ENCODE results near the gene ZC3H18.

ZC3H18 gene

DNA sequence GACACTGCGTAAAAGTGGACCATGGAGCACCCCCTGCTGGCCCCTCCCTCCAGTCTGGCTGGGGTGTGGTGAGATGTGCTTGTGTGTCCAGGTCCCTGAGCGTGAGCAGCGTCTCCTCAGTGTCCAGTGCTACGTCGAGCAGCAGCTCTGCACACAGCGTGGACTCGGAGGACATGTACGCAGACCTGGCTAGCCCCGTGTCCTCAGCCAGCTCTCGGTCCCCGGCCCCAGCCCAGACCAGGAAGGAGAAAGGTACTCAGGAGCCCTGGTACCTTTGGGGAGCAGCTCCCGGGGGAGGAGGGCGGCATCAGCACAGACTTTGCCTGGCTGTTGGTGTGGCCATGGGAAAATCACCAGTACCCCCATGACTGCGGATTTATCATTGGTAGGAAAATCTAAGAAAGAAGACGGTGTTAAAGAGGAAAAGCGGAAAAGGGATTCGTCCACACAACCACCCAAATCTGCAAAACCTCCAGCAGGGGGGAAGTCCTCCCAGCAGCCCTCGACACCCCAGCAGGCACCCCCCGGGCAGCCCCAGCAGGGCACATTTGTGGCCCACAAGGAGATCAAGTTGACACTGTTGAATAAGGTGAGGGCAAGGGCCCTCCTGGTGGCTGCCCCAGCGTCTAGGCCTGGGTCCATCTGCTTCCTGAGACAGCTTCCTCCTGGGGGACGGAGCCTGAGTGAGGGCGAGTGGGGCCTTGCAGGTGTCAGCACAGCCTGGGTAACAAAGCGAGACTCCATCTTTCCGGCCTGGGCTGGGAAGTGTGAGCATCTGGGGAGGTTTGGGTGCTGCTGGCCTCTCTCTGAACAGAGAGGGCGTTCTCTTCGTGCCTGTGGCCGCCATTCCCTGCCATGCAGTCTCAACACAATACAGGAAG lies 57.6 kb downstream of the ZC3H18 start:
- DNase-seq: no peak

DNA sequence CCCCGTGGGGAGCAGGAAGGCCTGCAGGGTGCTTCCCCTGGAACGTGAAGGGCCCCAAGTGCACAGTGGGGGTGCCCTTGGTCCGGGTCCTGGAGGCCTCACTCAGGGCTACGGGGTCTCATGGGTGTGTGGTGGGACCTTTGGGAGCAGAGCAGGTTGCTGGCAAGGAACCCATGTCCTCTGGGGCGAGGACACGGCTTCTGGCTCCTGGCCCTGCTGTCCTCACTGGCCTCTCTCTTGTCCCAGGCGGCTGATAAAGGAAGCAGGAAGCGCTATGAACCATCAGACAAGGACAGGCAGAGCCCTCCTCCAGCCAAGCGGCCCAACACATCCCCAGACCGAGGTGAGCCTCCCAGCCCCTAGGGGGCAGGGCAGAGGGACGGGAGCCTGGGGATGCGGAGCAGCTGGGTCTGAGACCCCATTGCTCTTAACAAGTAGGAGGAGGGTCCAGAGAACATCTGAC lies 58.3 kb downstream of the ZC3H18 start:
- DNase-seq: no peak

DNA sequence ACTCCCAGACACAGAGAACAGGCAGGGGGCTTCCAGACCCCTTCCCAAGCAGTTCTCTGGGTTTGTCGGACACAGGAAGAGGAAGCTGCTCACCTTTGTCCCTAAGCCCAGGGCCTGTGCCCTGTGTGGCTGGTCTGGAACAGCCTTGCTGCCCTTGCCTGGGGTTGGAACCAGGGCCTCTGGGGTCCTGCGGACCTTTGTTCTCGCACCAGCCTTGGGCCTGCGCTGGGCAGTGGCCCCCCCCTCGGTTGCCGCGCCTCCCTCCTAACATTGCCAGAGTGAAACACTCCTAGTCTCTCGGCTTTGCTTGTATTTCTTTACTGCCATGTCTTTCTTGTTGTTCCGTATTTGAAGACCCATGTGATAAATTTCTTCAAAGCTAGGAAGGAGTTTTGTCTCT lies 59.6 kb downstream of the ZC3H18 start:
- no peak for DNase-seq

- no peak for DNase-seq
Measured at GRCh38 chr16:88630433-88630832, 60.2 kb downstream of the ZC3H18 start.

GRCh38 chr16:88630941-88631340 lies 60.7 kb downstream of the ZC3H18 start:
- no peak for DNase-seq

- no peak for DNase-seq
Measured at GRCh38 chr16:88631384-88631783, 61.2 kb downstream of the ZC3H18 start.

GRCh38 chr16:88631920-88632586 lies 61.9 kb downstream of the ZC3H18 start:
- no peak for DNase-seq

- no peak for DNase-seq
Measured at GRCh38 chr16:88632587-88632930, 62.4 kb downstream of the ZC3H18 start.

GRCh38 chr16:88633684-88634140 lies 63.5 kb downstream of the ZC3H18 start:
- no peak for DNase-seq

DNA sequence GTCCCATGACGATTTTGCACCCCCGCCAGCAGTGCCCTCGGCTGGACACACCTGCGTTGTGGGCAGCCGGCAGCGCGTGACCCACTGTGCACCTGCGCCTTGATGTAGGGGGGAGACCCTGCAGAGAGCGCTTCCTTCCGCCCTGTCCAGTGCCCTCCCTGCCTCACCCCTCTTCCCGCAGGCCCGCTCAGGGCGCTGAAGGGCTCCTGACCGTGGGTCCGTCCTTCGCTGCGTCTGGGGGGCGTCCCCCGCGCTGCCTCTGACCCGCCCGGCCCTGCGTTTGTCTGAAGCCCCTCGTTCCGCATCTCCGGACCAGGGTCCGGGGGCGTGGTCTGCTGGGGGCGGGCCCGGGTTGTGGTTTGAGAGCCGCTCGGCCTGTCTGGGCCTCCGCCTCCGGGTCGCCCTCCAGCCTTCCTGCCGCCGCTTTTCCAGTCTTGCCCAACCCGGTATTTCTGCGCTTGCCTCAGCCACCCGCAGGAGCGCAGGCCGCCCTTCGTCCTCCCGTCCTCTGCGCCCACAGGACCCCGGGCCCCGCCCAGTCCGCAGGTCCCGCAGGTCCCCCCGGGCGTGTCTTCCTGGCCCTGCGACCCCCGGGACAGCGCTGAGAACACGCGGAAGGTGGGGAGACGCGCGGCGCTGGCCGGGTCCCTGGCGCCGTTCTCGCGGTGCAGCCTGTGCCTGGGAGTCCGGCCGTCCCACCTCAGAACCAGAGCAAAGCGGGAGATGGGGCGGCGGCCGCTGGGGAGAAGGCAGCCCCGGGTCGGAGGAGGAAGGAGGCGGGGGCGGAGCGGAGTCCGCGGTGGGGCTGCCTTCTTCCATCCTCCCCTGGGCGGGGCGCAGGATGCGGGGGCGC lies 64.2 kb downstream of the ZC3H18 start:
- DNase-seq: no peak

DNA sequence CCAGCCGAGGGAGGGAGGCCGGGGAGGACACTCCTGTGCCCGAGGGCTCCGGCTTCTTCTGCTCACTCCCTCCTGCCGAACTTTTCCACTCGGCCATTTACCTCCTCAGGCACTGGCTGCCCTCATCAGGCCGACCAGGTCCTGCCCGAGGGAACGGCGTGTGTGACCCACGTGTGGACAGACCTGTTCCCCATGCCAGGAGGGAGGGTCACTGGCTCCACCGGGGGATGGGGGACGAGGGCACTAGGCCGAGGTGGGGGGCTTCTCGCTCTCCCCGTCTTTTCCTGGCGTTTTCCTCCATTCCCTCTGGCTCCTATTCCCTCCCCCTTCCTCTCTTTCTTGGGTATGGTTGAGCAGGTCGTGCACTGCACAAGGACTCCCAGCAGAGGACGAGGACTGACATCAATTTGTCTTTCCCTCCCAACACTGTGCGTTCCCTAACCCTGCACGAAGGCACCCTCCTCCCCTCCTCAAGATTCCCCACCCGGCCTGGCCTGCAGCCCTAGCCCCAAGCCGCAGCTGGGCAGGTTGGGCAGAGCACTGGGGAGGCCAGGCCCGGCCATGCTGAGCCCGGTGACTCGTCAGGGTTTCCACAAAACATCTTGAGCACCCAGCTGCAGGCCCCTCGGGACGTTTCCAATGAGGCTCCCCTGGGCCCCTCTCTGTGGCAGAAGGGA lies 64.9 kb downstream of the ZC3H18 start:
- DNase-seq: no peak

GRCh38 chr16:88635671-88636319 lies 65.6 kb downstream of the ZC3H18 start:
- no peak for DNase-seq

- DNase-seq: no peak
Measured at GRCh38 chr16:88636488-88637265, 66.5 kb downstream of the ZC3H18 start.

DNA sequence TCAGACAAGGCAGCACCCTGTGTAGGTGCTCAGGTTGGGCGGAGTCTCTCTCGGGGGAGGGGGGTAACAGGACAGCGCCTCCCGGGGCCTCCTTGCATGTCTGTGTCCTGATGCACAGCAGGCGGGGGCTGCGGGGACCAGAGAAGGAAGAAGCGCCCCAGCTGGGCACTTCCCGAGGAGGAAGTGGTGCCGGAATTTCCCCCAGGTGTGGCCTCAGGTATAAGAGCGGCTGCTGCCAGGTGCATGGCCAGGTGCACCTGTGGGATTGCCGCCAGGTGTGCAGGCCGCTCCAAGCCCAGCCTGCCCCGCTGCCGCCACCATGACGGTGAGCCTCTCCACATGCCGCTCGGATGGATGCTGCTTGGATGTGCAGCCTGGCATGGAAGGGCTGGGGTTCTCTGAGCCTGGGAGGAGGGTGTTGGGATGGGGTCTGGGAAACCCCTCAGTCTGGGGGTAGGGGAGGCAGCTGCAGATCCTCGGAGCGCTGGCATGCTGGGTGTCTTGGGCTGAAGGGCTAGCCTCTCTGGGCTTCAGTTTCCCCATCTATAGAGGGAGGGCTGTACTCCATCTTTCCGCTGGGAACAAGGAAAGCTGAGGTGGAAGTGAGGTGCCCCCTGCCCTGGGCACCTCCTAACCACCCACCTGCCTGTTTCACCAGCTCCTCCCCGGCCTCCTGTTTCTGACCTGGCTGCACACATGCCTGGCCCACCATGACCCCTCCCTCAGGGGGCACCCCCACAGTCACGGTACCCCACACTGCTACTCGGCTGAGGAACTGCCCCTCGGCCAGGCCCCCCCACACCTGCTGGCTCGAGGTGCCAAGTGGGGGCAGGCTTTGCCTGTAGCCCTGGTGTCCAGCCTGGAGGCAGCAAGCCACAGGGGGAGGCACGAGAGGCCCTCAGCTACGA lies 68.4 kb downstream of the ZC3H18 start, which contains the start of gene IL17C:
IL17C (plus strand) TSS at position 250 of the 908 bp plus-strand sequence; CDS start at position 320, 70 bp downstream.
- peak; percentile 13 for DNase-seq

- no peak for DNase-seq
Measured at GRCh38 chr16:88639231-88640038, 69.2 kb downstream of the ZC3H18 start.

DNA sequence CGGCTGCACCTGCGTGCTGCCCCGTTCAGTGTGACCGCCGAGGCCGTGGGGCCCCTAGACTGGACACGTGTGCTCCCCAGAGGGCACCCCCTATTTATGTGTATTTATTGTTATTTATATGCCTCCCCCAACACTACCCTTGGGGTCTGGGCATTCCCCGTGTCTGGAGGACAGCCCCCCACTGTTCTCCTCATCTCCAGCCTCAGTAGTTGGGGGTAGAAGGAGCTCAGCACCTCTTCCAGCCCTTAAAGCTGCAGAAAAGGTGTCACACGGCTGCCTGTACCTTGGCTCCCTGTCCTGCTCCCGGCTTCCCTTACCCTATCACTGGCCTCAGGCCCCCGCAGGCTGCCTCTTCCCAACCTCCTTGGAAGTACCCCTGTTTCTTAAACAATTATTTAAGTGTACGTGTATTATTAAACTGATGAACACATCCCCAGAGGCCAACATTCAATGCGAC lies 69.9 kb downstream of the ZC3H18 start:
- no peak for DNase-seq

- DNase-seq: no peak
Measured at GRCh38 chr16:88640498-88641247, 70.5 kb downstream of the ZC3H18 start.
